ENCODE results near the gene DHX34. TPM values are rescaled to one million over a fixed set of nuclear protein-coding genes. Genes with fewer than 3 reads are reported as not detected.
A peak's percentile ranks its signal among the peaks of the same experiment; 100 is the strongest.
"Not testable (repeated sequence)": the region's sequence is repeated elsewhere in the genome, so short reads cannot be mapped to it uniquely, and the experiment has no call there.

Gene DHX34
- 38.2 and 38.3 TPM in 2 replicates for total RNA-seq (2021)
- long read RNA-seq, full-length matches to known transcripts: 47 of 135 reads
- long read RNA-seq, partial matches to known transcripts: 66 of 135 reads
- long read RNA-seq, other reads (novel, unspliced or antisense): 22 of 135 reads

GRCh38 chr19:47348819-47349795 lies at the start of gene DHX34:
TSS of gene DHX34 (plus strand) at chr19:47349315. CDS start at chr19:47353031, 3,716 bp downstream.
- peaks cover 14% of the 10 kb centered on the region for H3K79me1 ChIP-seq (ENCODE audit: insufficient read depth, low read depth, low read length, poor library complexity, severe bottlenecking)
- H3K27me3 ChIP-seq (ENCODE audit: insufficient read depth, low read length): no peaks in the 10 kb centered on the region
- H3K4ac ChIP-seq (ENCODE audit: low read depth, low read length): no peak within 1 kb of the TSS
- Mint-ChIP-seq H3K4me3 (peak within 1 kb of the TSS; percentile 95 to 97), H3K27me3 (ENCODE audit: low read depth) (peaks cover 13% of the 10 kb centered on the region), H3K9me3 (peaks cover 3% of the 10 kb centered on the region in 2 experiments; a peak in 3 of 5 replicates), H3K27ac (peak within 1 kb of the TSS; percentile 44 to 97 (median 50)), H3K4me1 (peaks cover 26 to 31% of the 10 kb centered on the region in 2 experiments), H3K36me3 (ENCODE audit: insufficient read depth in 1 of 3, low read depth in 3 of 3) (peaks cover 26 to 46% (median 41%) of the 10 kb centered on the region in 3 experiments)
- H2BK15ac ChIP-seq (ENCODE audit: low read depth, low read length): no peak within 1 kb of the TSS
- DNase-seq: peak; percentile 99
- H3K23ac ChIP-seq (ENCODE audit: insufficient read length, low read depth, low read length): no peak within 1 kb of the TSS
- no CpG with 5 or more reads among the region's 63 CpGs for WGBS (ENCODE audit: extremely low coverage, insufficient read length, low lambda C conversion rate)
- 0 out of 2 replicates have a peak within 1 kb of the TSS, but pooled peaks have one; percentile 31 for H3K14ac ChIP-seq (ENCODE audit: insufficient read depth, low read length)
- peaks cover 6% of the 10 kb centered on the region for H3K23me2 ChIP-seq (ENCODE audit: insufficient read length, low read depth, low read length, poor library complexity, severe bottlenecking)
- peak within 1 kb of the TSS; percentile 84 for H3K4me2 ChIP-seq (ENCODE audit: insufficient read depth, insufficient read length, low read length)
- H4K8ac ChIP-seq (replicated peaks; ENCODE audit: insufficient read length, low read depth, low read length): no peak within 1 kb of the TSS
- no peak within 1 kb of the TSS for H3T11ph ChIP-seq (ENCODE audit: low read length)
- peaks cover 4% of the 10 kb centered on the region; the same call in 1 of the 2 replicates for H3K4me1 ChIP-seq (ENCODE audit: insufficient read depth, low read length)
- H2AK5ac ChIP-seq (ENCODE audit: insufficient read length, low read length): no peak within 1 kb of the TSS
- no peak within 1 kb of the TSS for H4K5ac ChIP-seq (ENCODE audit: insufficient read length, low read depth, low read length)
- no peak within 1 kb of the TSS for H2BK12ac ChIP-seq (ENCODE audit: insufficient read length, low read depth, low read length)
- H3K56ac ChIP-seq (ENCODE audit: insufficient read length, low read depth, low read length): no peak within 1 kb of the TSS
- no peak within 1 kb of the TSS for H2BK5ac ChIP-seq (ENCODE audit: insufficient read length, low read length)
- no peak within 1 kb of the TSS for H2AFZ ChIP-seq (ENCODE audit: low read length)
- H3K18ac ChIP-seq (ENCODE audit: insufficient read length, low read depth, low read length): no peak within 1 kb of the TSS
- H3K79me2 ChIP-seq (ENCODE audit: insufficient read depth, low read length): peaks cover 9% of the 10 kb centered on the region; the same call in 1 of the 2 replicates
- TF ChIP-seq CTCF (conservative IDR thresholded peaks at IDR 0.05): peak; percentile 98
- no peak within 1 kb of the TSS for H2BK120ac ChIP-seq (ENCODE audit: low read depth, low read length, poor library complexity, severe bottlenecking)
- H3K27ac ChIP-seq (ENCODE audit: insufficient read length, low read depth, low read length): no peak within 1 kb of the TSS
- no peaks in the 10 kb centered on the region for H4K20me1 ChIP-seq (ENCODE audit: control insufficient read depth, insufficient read depth, insufficient read length)
- H3K9me3 ChIP-seq (ENCODE audit: control insufficient read depth, low read depth, low read length): no peaks in the 10 kb centered on the region
- no peak within 1 kb of the TSS for H2BK20ac ChIP-seq (ENCODE audit: low read depth, low read length, poor library complexity, severe bottlenecking)
- H3K9ac ChIP-seq (ENCODE audit: extremely low read depth, insufficient read length, low read length): peak within 1 kb of the TSS; percentile 81
- H4K91ac ChIP-seq (ENCODE audit: insufficient read length, low read depth, low read length): no peak within 1 kb of the TSS

DNA sequence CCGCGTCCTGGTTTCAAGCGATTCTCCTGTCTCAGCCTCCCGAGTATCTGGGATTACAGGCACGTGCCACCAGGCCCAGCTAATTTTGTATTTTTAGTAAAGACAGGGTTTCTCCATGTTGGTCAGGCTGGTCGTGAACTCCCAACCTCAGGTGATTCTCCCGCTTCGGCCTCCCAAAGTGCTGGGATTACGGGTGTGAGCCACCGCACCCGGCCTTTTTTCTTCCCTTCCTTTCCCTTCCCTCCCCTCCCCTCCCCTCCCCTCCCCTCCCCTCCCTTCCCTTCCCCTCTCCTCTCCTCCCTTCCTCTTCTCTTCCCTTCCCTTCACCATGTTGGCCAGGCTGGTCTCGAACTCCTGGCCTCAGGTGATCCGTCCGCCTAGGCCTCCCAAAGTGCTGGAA lies 48.2 kb upstream of the DHX34 start:
- peaks cover 2 to 11% of the 10 kb centered on the region in 2 experiments for H3K4me1 Mint-ChIP-seq
- not testable (repeated sequence) for H3K27ac ChIP-seq (ENCODE audit: insufficient read length, low read depth, low read length); H2BK120ac ChIP-seq (ENCODE audit: low read depth, low read length, poor library complexity, severe bottlenecking); H3K9me3 Mint-ChIP-seq; H3K36me3 Mint-ChIP-seq (ENCODE audit: insufficient read depth in 1 of 3, low read depth in 3 of 3); H3K79me1 ChIP-seq (ENCODE audit: insufficient read depth, low read depth, low read length, poor library complexity, severe bottlenecking); H3T11ph ChIP-seq (ENCODE audit: low read length); H3K14ac ChIP-seq (ENCODE audit: insufficient read depth, low read length); H3K23me2 ChIP-seq (ENCODE audit: insufficient read length, low read depth, low read length, poor library complexity, severe bottlenecking); H3K4ac ChIP-seq (ENCODE audit: low read depth, low read length); H2AFZ ChIP-seq (ENCODE audit: low read length); H3K79me2 ChIP-seq (ENCODE audit: insufficient read depth, low read length); H2BK20ac ChIP-seq (ENCODE audit: low read depth, low read length, poor library complexity, severe bottlenecking); H4K20me1 ChIP-seq (ENCODE audit: control insufficient read depth, insufficient read depth, insufficient read length); H3K23ac ChIP-seq (ENCODE audit: insufficient read length, low read depth, low read length); H3K4me3 Mint-ChIP-seq; H3K27ac Mint-ChIP-seq; H4K91ac ChIP-seq (ENCODE audit: insufficient read length, low read depth, low read length); H2BK12ac ChIP-seq (ENCODE audit: insufficient read length, low read depth, low read length); H3K4me2 ChIP-seq (ENCODE audit: insufficient read depth, insufficient read length, low read length); H3K18ac ChIP-seq (ENCODE audit: insufficient read length, low read depth, low read length); H4K5ac ChIP-seq (ENCODE audit: insufficient read length, low read depth, low read length); H2BK5ac ChIP-seq (ENCODE audit: insufficient read length, low read length); H3K27me3 Mint-ChIP-seq (ENCODE audit: low read depth); H3K56ac ChIP-seq (ENCODE audit: insufficient read length, low read depth, low read length); H3K9me3 ChIP-seq (ENCODE audit: control insufficient read depth, low read depth, low read length); H3K27me3 ChIP-seq (ENCODE audit: insufficient read depth, low read length); DNase-seq; H3K9ac ChIP-seq (ENCODE audit: extremely low read depth, insufficient read length, low read length); H2BK15ac ChIP-seq (ENCODE audit: low read depth, low read length); H3K4me1 ChIP-seq (ENCODE audit: insufficient read depth, low read length); H2AK5ac ChIP-seq (ENCODE audit: insufficient read length, low read length); H4K8ac ChIP-seq (replicated peaks; ENCODE audit: insufficient read length, low read depth, low read length)
- no CpG with 5 or more reads among the region's 14 CpGs for WGBS (ENCODE audit: extremely low coverage, insufficient read length, low lambda C conversion rate)
